Parathyroid adenoma (tissue), 2 donors: ENCODE measurements around the gene PPP4R3B.

Source experiments
- H2AFZ ChIP-seq: fragments of 300-600 bp; sonication (generic); one replicate; pipeline ENCODE4 v1.7.0; 2017; ENCODE audit warnings: antibody characterized with exemption, mild to moderate bottlenecking
- H3K27ac ChIP-seq: fragments of 300-600 bp; sonication (generic); one replicate; pipeline ENCODE4 v1.7.0; 2017
- H3K27me3 ChIP-seq: fragments of 300-600 bp; sonication (generic); one replicate; pipeline ENCODE4 v1.7.0; 2017; ENCODE audit warnings: low read length; ENCODE audit not compliant: control insufficient read depth, insufficient read depth
- H3K36me3 ChIP-seq: fragments of 300-600 bp; sonication (generic); one replicate; pipeline ENCODE4 v1.7.0; 2017; ENCODE audit warnings: low read length; ENCODE audit not compliant: control insufficient read depth, insufficient read depth
- H3K4me1 ChIP-seq: fragments of 300-600 bp; sonication (generic); one replicate; pipeline ENCODE4 v1.7.0; 2017; ENCODE audit warnings: control low read depth
- H3K4me2 ChIP-seq: fragments of 300-600 bp; sonication (generic); one replicate; pipeline ENCODE4 v1.7.0; 2017; ENCODE audit warnings: low read length
- H3K4me3 ChIP-seq: fragments of 300-600 bp; sonication (generic); one replicate; pipeline ENCODE4 v1.7.0; 2017; ENCODE audit warnings: low read depth, low read length
- H3K79me2 ChIP-seq: fragments of 300-600 bp; sonication (generic); one replicate; pipeline ENCODE4 v1.7.0; 2017; ENCODE audit warnings: control low read depth
- H3K9ac ChIP-seq: fragments of 300-600 bp; sonication (generic); one replicate; pipeline ENCODE4 v1.7.0; 2017; ENCODE audit warnings: mild to moderate bottlenecking
- H3K9me3 ChIP-seq: fragments of 300-600 bp; sonication (generic); one replicate; pipeline ENCODE4 v1.7.0; 2017; ENCODE audit warnings: low read length; ENCODE audit not compliant: control insufficient read depth
- CTCF ChIP-seq: fragments of 300-600 bp; sonication (generic); IDR thresholded peaks from one replicate; pipeline ENCODE4 v1.7.0; 2017; ENCODE audit warnings: antibody characterized with exemption, mild to moderate bottlenecking
- donor health status: primary hyperparathyroidism.

Gene PPP4R3B

DNA sequence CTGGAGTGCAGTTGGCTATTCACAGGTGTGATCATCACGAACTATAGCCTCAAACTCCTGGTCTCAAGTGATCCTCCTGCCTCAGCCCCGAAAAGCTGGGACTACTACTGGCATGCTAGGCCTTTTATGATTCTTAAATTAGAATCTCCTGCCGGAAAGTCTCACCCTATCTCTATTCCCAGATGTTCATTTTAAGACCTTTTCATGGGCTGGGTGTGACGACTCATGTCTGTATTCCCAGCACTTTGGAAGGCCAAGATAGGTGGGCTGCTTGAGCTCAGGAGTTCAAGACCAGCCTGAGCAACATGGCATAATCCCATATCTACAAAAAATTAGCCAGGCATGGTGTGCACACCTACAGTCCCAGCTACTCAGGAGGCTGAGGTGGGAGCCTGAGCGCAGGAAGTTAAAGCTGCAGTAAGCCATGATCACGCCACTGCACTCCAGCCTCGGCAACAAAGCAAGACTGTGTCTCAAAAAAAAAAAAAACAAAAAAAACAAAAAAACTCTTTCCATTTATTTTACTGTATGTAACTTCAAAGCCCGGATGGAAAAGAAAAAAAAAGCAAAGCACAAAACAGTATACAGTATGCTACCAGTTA, 8.1 kb downstream of the PPP4R3B start:
- Histone ChIP-seq H3K9me3 (no peaks in the 10 kb centered on the region), H3K4me2 (no peak overlapping the region), H3K79me2 (peaks cover 62% of the 10 kb centered on the region), H2AFZ (no peak overlapping the region), H3K36me3 (no peaks in the 10 kb centered on the region), H3K9ac (no peak overlapping the region), H3K27ac (no peak overlapping the region), H3K27me3 (no peaks in the 10 kb centered on the region), H3K4me3 (no peak overlapping the region), H3K4me1 (peaks cover 5% of the 10 kb centered on the region)
- TF ChIP-seq CTCF: no peak

DNA sequence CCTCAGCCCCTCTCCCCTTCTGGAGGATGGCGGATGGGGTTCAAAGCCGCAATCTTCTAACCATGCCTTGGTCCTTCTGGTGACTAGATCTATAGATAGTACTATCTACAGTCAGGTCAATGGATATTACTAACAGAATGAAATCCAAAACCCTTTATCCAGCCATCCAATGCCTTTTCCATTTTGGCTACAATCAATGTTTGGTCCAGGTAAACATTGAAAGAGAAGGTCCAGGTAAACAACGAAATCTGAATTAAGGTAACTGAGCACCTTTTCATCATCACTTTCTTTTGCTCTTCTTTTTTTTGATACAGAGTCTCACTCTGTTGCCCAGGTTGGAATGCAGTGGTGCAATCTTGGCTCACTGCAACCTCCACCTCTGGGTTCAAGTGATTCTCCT, 9.7 kb downstream of the PPP4R3B start:
- Histone ChIP-seq H3K9ac (no peak overlapping the region), H3K4me1 (peaks cover 5% of the 10 kb centered on the region), H3K27me3 (no peaks in the 10 kb centered on the region), H3K4me2 (no peak overlapping the region), H3K79me2 (peaks cover 64% of the 10 kb centered on the region), H3K4me3 (no peak overlapping the region), H3K27ac (no peak overlapping the region), H2AFZ (no peak overlapping the region), H3K36me3 (no peaks in the 10 kb centered on the region), H3K9me3 (no peaks in the 10 kb centered on the region)
- TF ChIP-seq CTCF: no peak

DNA sequence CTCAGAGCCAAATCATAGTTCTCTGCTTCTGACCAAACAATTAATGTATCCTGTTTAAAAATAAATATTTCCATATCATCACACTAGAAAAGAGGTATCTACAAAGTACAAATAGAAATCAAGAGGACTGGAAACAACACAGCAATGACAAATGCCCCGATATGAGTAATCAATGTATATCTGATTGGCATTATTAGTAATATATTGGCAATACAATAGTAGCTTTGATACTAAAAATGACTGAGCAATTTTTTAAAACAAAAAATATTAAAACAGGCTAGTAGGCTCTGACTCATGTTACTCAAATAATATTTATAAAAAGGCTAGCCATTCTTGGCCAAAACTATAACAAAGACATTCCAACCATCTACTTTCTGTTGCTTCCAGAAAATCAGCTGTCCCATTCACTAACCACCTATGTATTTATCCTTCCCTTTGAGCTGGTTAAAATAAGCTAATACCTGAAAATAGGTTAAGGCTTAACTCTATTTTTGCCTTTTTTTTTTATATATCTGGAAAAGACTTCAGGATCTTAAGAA, 13.3 kb downstream of the PPP4R3B start:
- Histone ChIP-seq H3K4me2 (no peak overlapping the region), H3K27ac (no peak overlapping the region), H3K36me3 (no peaks in the 10 kb centered on the region), H3K4me3 (no peak overlapping the region), H3K79me2 (peaks cover 52% of the 10 kb centered on the region), H3K9ac (no peak overlapping the region), H3K9me3 (no peaks in the 10 kb centered on the region), H3K27me3 (no peaks in the 10 kb centered on the region), H2AFZ (no peak overlapping the region), H3K4me1 (peaks cover 7% of the 10 kb centered on the region)
- TF ChIP-seq CTCF: no peak

- no peaks in the 10 kb centered on the region for H3K27me3 ChIP-seq
- H2AFZ ChIP-seq: no peak overlapping the region
- TF ChIP-seq CTCF: no peak
- no peak overlapping the region for H3K4me2 ChIP-seq
- H3K9ac ChIP-seq: no peak overlapping the region
- no peak overlapping the region for H3K4me3 ChIP-seq
- H3K4me1 ChIP-seq: peaks cover 7% of the 10 kb centered on the region
- no peaks in the 10 kb centered on the region for H3K9me3 ChIP-seq
- H3K36me3 ChIP-seq: no peaks in the 10 kb centered on the region
- H3K79me2 ChIP-seq: peaks cover 34% of the 10 kb centered on the region
- H3K27ac ChIP-seq: no peak overlapping the region
Measured at GRCh38 chr2:55601849-55602248, 15.6 kb downstream of the PPP4R3B start.
